Suppressor macrophage treated with lipopolysaccharide for 1 hour (primary cell): ENCODE results near the gene SOX30.
A peak's percentile ranks its signal among the peaks of the same experiment; 100 is the strongest.
"Not testable (repeated sequence)": the region's sequence is repeated elsewhere in the genome, so short reads cannot be mapped to it uniquely, and the experiment has no call there.

Source experiments
- DNase-seq, 3 donors: peaks; one replicate each; pipeline ENCODE4 v3.0.0-alpha.2; 2020 to 2022

Gene SOX30

DNA sequence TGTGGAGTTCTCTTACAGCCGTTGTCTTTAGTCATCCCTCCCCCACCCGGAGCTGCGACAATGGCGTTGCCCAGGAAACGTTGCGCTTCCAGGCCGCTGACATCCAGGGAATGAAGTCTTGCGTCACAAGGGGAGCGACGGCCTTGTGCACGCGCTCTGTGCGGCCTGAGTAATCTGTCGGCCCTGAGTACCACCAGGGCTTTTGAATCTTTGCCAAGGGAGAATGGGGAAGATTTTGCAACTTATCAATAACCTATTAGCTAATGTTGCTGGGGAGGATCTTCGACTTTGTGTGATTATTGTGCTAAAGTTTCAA, at the start of gene SOX30:
Gene SOX30 (minus strand): TSS at position 62 of the 316 bp plus-strand sequence. CDS start 360 bp downstream, outside the sequence.
- DNase-seq = peak in 1 of 3 donors; percentile 12

GRCh38 chr5:157698674-157699073, 46.4 kb upstream of the SOX30 start:
- DNase-seq = not testable (repeated sequence)

DNA sequence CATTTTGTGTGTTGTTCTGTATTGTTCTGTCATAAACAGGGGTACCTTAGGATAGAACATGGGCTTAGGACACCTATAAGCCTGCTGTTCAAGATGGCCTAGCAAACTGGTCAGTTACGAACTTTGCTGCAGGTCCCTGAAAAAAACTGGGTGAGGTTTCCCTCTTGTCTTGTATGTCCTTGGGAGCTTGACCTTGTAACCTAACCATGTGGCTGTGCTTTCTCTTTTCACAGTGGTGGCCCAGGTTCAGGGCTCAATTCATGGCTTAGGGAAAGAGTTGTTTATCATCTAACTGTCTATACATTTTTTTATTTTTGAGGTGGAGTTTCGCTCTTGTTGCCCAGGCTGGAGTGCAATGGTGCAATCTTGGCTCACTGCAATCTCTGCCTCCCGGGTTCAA, 43.9 kb upstream of the SOX30 start:
- not testable (repeated sequence) for DNase-seq

DNA sequence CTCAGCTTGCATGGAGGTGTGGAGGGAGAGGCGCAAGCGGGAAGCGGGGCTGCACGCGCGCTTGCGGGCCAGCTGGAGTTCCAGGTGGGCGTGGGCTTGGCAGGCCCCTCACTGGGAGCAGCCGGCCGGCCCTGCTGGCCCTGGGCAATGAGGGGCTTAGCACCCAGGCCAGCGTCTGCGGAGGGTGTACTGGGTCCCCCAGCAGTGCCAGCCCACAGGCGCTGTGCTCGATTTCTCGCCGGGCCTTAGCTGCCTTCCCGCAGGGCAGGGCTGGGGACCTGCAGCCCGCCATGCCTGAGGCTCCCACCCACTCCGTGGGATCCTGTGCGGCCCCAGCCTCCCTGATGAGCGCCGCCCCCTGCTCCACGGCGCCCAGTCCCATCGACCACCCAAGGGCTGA, 41.6 kb upstream of the SOX30 start:
- DNase-seq = not testable (repeated sequence)

DNA sequence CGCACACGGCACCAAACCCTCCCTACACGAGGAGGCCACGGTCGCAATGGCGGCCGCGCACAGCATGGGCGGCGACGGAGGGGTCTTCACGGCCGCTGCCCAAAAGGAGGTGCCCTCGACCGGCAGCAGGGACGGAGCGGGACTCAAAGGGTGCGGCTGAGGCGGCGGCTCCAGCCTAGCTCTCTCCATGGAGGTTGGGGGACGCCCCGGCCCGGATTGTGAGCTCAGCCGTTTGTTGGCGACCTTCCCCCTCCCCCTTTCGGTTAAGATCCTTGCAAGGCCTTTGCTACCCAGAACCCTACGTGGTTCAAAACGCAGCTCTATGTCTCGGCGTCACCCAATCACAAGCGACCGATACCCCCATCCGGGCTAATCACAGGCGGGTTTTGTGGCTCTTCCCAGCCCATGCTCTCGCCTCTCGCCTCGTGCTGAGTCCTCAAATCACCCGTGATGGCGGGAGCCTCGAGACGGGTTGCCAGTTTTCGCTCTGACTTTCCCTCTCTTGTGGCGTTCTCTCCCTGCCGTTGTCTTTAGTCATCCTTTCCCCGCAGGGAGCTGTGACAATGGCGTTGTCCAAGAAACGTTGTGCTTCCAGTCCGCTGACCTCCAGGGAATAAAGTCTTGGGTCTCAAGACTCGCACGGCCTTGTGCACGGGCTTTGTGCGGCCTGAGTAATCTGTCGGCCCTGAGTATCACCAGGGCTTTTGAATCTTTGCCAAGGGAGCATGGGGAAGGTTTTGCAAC, 38.6 kb upstream of the SOX30 start:
- DNase-seq = no peak

DNA sequence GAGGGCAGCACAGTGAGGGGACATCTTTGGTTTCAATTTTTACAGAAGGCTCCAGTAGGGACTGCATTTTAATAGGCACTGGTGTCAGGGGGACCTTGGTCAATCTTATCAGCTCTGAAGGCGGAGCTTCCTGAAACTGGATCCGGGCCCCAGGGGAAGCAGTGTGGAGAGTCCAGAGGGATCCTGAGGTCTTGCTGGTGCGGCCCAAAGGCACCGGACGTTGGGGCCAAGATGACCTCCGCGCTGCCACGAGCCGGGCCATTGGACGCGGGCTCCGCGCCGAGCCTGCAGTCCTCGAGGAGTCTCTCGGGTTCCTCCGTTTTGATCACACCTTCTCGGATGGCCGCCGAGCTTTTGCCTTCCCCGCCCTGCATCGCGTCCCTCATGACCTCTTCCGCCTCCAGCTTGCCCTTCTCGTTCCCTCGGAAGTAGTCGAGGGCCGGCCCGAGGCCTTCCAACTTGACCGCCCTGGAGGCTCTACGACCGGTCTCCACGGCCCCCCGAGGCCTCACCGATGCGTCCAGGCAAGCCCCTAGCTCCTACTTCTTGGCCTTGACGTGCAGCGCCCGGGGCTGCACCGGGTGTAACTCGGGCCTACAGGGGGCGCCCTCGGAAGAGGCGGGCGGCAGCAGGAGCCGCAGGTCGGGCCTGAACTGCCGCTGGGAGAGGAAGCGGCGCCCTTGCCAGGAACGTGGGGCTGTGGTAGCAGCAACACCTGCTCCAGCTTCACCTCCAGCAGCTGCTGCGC, 37.9 kb upstream of the SOX30 start:
- peak in 2 of 3 donors; percentile 8 to 18 for DNase-seq

- no peak for DNase-seq
These were observed 34.9 kb upstream of the SOX30 start for GRCh38 chr5:157687198-157687554.

GRCh38 chr5:157686276-157687197, 34.3 kb upstream of the SOX30 start:
- not testable (repeated sequence) for DNase-seq

- DNase-seq = no peak
These were observed 30.0 kb upstream of the SOX30 start for GRCh38 chr5:157682257-157682656.

DNA sequence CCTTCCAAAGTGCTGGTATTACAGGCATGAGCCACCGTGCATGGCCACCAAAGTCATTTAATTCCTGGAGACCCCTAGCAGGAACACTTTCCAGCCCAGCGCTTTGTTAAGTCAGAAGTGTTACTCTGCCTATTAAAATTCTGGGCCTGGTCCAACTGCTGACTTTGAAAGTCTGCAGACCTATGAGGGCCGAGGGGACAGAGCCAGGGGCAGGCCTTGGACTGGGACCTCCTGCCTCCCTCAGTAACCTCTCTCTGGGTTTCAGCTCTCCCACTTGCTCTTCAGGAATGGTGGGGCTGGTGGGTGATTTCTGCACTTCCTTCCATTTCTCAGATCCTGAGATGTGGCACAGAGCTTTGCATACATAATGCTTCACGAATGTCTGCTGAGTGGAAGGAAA, 28.8 kb upstream of the SOX30 start:
- no peak for DNase-seq

- DNase-seq = no peak
These were observed 28.0 kb upstream of the SOX30 start for GRCh38 chr5:157680239-157680638.

GRCh38 chr5:157679801-157680200, 27.6 kb upstream of the SOX30 start:
- no peak for DNase-seq

DNA sequence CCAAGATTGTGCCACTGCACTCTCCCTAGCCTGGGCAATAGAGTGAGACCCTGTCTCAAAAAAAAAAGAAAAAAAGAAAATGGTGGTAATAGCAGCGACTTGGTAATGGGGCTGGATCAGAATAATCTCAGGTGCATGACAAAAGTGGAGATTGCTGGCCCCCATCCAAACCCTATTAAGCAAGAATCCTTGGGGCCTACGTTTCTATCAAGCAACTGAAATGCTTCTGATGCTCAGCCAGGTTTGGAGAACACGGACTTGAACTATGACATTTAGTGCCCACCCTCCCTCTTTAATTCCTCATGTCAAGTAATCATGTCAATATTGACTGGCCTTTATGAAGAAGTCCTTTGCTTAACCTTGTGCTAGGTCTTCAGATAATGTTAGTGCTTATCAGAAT, 25.7 kb upstream of the SOX30 start:
- DNase-seq = no peak

DNA sequence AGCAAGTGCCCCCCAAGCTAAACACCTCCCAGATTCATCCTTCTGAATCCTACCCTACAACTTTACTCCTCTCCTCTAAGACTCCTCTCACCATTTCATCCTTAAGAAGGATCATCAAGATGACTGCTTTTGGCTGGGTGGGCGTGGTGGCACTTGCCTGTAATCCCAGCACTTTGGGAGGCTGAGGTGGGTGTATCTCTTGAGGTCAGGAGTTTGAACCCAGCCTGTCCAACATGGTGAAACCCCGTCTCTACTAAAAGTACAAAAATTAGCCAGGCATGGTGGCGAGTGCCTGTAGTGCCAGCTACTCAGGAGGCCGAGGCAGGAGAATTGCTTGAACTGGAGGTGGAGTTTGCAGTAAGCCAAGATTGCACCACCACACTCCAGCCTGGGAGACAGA, 22.1 kb upstream of the SOX30 start:
- not testable (repeated sequence) for DNase-seq

GRCh38 chr5:157672976-157673375, 20.7 kb upstream of the SOX30 start:
- no peak for DNase-seq

DNA sequence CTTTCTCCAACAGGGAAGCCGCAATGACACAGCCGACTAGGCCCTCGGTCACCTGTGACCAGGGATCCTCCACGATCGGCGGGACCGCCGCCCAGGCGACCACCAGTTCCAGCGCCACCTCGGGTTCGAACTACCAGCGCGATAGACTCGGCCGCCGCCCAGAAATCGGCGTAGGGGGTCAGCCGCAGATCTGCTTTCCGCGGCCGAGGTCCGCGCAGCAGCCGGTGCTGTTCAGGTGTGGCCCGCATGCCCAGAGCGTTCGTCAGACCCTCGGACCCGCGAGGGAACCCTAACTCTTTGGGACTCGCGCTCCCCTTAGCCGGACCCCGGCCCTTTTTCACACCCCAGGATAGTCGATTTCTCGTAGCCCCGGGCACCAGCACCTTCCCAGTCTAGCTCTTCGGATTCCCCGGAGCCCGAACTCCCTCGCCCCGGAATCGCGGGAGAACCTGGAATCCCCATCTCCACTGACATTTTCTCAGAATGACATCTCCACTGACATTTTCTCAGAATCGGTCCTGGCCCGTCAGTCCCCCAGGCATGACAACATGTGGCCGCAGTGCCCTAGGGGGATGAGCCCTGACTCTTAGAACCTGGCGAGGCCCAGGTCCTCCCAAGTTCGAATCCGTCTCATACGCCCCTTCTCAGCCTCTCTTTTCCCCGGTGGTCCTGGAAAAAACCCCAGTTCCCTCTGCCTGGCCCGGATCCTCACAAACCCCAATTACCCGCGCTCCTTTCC, 19.5 kb upstream of the SOX30 start:
- no peak for DNase-seq

- peak; percentile 61 to 76 (median 75) for DNase-seq
These were observed 18.7 kb upstream of the SOX30 start, which contains the start of gene C5orf52 for GRCh38 chr5:157670662-157671591. TSS of gene C5orf52 (plus strand) at chr5:157671533. CDS start at chr5:157671615, 82 bp downstream.

DNA sequence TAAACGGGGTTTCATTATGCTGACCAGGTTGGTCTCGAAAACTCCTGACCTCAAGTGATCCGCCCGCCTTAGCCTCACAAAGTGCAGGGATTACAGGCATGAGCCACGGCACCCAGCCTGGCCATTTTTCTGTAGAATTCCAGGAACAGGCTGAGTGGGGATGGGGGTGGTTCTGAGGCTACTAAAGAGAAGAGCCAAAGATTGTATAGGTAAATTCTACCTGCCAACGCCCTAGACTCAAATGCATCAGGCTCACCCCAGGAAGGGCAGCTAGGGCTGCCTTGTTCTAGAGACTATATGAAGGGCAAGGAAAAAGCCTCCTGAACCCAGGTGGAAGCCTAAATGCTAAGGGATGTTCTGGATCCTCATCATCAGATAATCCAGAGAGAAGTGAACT, 17.5 kb upstream of the SOX30 start:
- DNase-seq = no peak

- DNase-seq = no peak
These were observed 16.1 kb upstream of the SOX30 start for GRCh38 chr5:157668356-157668755.

DNA sequence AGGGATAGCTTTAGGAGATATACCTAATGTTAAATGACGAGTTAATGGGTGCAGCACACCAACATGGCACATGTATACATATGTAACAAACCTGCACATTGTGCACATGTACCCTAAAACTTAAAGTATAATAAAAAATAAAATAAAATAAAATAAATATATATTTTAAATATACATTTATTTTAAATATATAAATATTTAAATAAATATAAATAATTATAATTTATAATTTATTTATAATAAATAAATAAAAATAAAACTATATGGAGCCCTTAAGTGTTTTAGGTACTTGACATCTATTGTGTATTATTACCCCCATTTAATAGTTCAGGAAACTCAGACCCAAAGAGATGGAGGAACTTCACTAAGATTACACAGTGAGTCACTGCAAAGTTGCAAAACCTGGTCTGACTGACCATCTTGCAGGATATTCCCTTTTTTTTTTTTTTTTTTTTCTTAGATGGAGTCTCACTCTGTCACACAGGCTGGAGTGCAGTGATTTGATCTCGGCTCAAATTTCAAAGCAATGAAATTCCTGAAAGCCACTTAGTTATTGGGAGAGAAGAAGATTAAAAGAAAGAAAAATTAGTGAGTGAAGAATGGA, 13.3 kb upstream of the SOX30 start:
- peak; percentile 86 to 97 (median 96) for DNase-seq
